ENCODE measurements around the gene ROR1. TPM values are rescaled to one million over a fixed set of nuclear protein-coding genes. Genes with fewer than 3 reads are reported as not detected.

ROR1 gene
- total RNA-seq, 1 donor from 2014 or later, result 131 TPM

- TF ChIP-seq CTCF (IDR thresholded peaks at IDR 0.05), result no peak
- peaks cover 42% of the 10 kb centered on the region for H3K4me1 Mint-ChIP-seq (ENCODE audit: low read depth)
- no peak overlapping the region for H3K4me3 Mint-ChIP-seq (ENCODE audit: unreplicated experiment)
- no peaks in the 10 kb centered on the region for H3K27me3 Mint-ChIP-seq (ENCODE audit: low read depth)
- no peaks in the 10 kb centered on the region for H3K9me3 Mint-ChIP-seq (ENCODE audit: low read depth)
- no peaks in the 10 kb centered on the region for H3K36me3 Mint-ChIP-seq (ENCODE audit: low read depth)
- no peak for DNase-seq (ENCODE audit: low spot score)
- no peak overlapping the region for H3K27ac Mint-ChIP-seq (ENCODE audit: unreplicated experiment)
These were observed 31.3 kb upstream of the ROR1 start for GRCh38 chr1:63742526-63742925.

GRCh38 chr1:63743781-63744180 is 30.0 kb upstream of the ROR1 start:
- no peak overlapping the region for H3K27ac Mint-ChIP-seq (ENCODE audit: unreplicated experiment)
- DNase-seq (ENCODE audit: low spot score), result no peak
- H3K27me3 Mint-ChIP-seq (ENCODE audit: low read depth), result no peaks in the 10 kb centered on the region
- no peaks in the 10 kb centered on the region for H3K9me3 Mint-ChIP-seq (ENCODE audit: low read depth)
- H3K36me3 Mint-ChIP-seq (ENCODE audit: low read depth), result no peaks in the 10 kb centered on the region
- H3K4me1 Mint-ChIP-seq (ENCODE audit: low read depth), result peaks cover 54% of the 10 kb centered on the region
- no peak overlapping the region for H3K4me3 Mint-ChIP-seq (ENCODE audit: unreplicated experiment)
- no peak for TF ChIP-seq CTCF (IDR thresholded peaks at IDR 0.05)

GRCh38 chr1:63746129-63746864 is 27.5 kb upstream of the ROR1 start:
- no peaks in the 10 kb centered on the region for H3K36me3 Mint-ChIP-seq (ENCODE audit: low read depth)

DNA sequence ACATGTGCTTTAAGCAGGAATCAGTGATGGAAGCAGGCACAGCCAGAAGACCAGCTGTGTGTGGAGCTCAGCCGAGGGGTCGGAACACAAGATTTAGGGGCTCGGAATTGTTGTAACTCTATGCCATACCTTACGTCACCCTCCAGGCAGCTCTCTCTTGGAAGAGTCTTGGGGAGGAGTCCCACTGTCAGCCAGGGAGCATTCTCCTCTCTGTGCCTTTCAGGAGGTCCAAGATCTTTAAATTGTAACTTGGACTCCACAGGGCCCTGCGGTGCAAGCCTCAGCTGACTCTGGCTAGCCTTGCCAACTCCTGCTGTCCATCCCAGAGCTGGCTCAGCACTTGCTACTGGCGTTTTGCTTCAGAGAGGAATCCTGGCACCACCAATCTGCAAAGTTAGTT is 26.4 kb upstream of the ROR1 start:
- no peak for TF ChIP-seq CTCF (IDR thresholded peaks at IDR 0.05)
- H3K9me3 Mint-ChIP-seq (ENCODE audit: low read depth), result no peaks in the 10 kb centered on the region
- no peak for DNase-seq (ENCODE audit: low spot score)
- no peak overlapping the region for H3K4me3 Mint-ChIP-seq (ENCODE audit: unreplicated experiment)
- H3K27me3 Mint-ChIP-seq (ENCODE audit: low read depth), result no peaks in the 10 kb centered on the region
- H3K36me3 Mint-ChIP-seq (ENCODE audit: low read depth), result no peaks in the 10 kb centered on the region
- H3K27ac Mint-ChIP-seq (ENCODE audit: unreplicated experiment), result peak overlapping the region; percentile 97
- H3K4me1 Mint-ChIP-seq (ENCODE audit: low read depth), result peaks cover 75% of the 10 kb centered on the region

More at GRCh38 chr1:63746129-63746864, 27.5 kb upstream of the ROR1 start:
- peak; percentile 95 for DNase-seq (ENCODE audit: low spot score)
- Mint-ChIP-seq H3K27ac (ENCODE audit: unreplicated experiment) (peak overlapping the region; percentile 97), H3K9me3 (ENCODE audit: low read depth) (no peaks in the 10 kb centered on the region), H3K4me3 (ENCODE audit: unreplicated experiment) (peak overlapping the region; percentile 49), H3K4me1 (ENCODE audit: low read depth) (peaks cover 68% of the 10 kb centered on the region), H3K27me3 (ENCODE audit: low read depth) (no peaks in the 10 kb centered on the region)
- TF ChIP-seq CTCF (IDR thresholded peaks at IDR 0.05), result no peak

GRCh38 chr1:63748046-63748580 is 25.7 kb upstream of the ROR1 start:
- no peak for DNase-seq (ENCODE audit: low spot score)
- Mint-ChIP-seq H3K4me1 (ENCODE audit: low read depth) (peaks cover 72% of the 10 kb centered on the region), H3K4me3 (ENCODE audit: unreplicated experiment) (no peak overlapping the region), H3K27me3 (ENCODE audit: low read depth) (no peaks in the 10 kb centered on the region), H3K27ac (ENCODE audit: unreplicated experiment) (peak overlapping the region; percentile 97), H3K36me3 (ENCODE audit: low read depth) (no peaks in the 10 kb centered on the region), H3K9me3 (ENCODE audit: low read depth) (no peaks in the 10 kb centered on the region)
- no peak for TF ChIP-seq CTCF (IDR thresholded peaks at IDR 0.05)
